Ovary (tissue), 9 donors: Measurements from ENCODE around the gene HTR2A. TPM values are rescaled to one million over a fixed set of nuclear protein-coding genes. Genes with fewer than 3 reads are reported as not detected.
"Not testable (repeated sequence)": the region's sequence is repeated elsewhere in the genome, so short reads cannot be mapped to it uniquely, and the experiment has no call there.

Experiments
- DNase-seq, 5 donors: peaks; one replicate each; pipeline ENCODE4 v3.0.0-alpha.2; 2019 to 2020
- H3K27ac ChIP-seq, 2 donors: fragments of 200-600 bp; one replicate each; pipeline versions ENCODE4 v1.5.1 to v1.8.0; 2019 to 2022
- H3K27me3 ChIP-seq: fragments of 200-600 bp; one replicate; pipeline ENCODE4 v1.8.0; 2022
- H3K36me3 ChIP-seq: fragments of 200-600 bp; sonication (generic); one replicate; pipeline ENCODE4 v1.5.1; 2019
- H3K4me1 ChIP-seq: one replicate; pipeline ENCODE4 v1.8.1; 2013; ENCODE audit warnings: mild to moderate bottlenecking, moderate library complexity; ENCODE audit not compliant: insufficient read depth
- H3K4me3 ChIP-seq: fragments of 200-600 bp; sonication (generic); one replicate; pipeline ENCODE4 v1.5.1; 2017
- H3K9me3 ChIP-seq, 2 donors: fragments of 200-600 bp in 1 of 2; sonication (generic) in 1 of 2; one replicate each; pipeline versions ENCODE4 v1.5.1 to v1.8.1; 2013 to 2019; ENCODE audit warnings: mild to moderate bottlenecking in 1 of 2, moderate library complexity in 1 of 2
- CTCF ChIP-seq, 3 donors: fragments of 450-650 bp in 2 of 3; fragments of 200-600 bp in 1 of 3; IDR thresholded peaks; one replicate each; pipeline versions ENCODE4 v1.5.1 to v1.8.0; 2016 to 2022; ENCODE audit warnings: antibody characterized with exemption in 3 of 3, mild to moderate bottlenecking in 1 of 3
- EP300 ChIP-seq: sonication (generic); formaldehyde crosslinking; IDR thresholded peaks from one replicate; pipeline ENCODE4 v1.6.1; 2017; ENCODE audit warnings: antibody characterized with exemption
- POLR2A ChIP-seq: fragments of 450-650 bp; IDR thresholded peaks from one replicate; pipeline ENCODE4 v1.6.1; 2017; ENCODE audit warnings: antibody characterized with exemption, mild to moderate bottlenecking, moderate library complexity
- WGBS, 3 donors: extraction: QIAGEN DNeasy Blood & Tissue Kit in 1 of 3; methylation state at CpG; one replicate each; pipeline versions ENCODE4 v1.1.5 to v1.1.7; 2013 to 2017; 5-methylcytosine and 5-hydroxymethylcytosine counted together
- intact Hi-C, 4 donors: fragments of 100-400 bp; cut with DNase I; formaldehyde crosslinking; loops; one replicate each; pipeline versions ENCODE4 v1.11.0 to v1.15.1; 2022 to 2023
- polyA plus RNA-seq, 2 donors: library from polyadenylated mRNA; stranded (reverse); fragments of 200-250 nt in 1 of 2; fragments of 350-450 nt in 1 of 2; fragmentation: Illumina TruSeq in 1 of 2; extraction: RNeasy Lipid Tissue Mini Kit (QIAGEN cat#74804) in 1 of 2; gene quantifications; one replicate each; pipeline ENCODE4 v1.2.3, GENCODE V29; 2013 to 2014
- total RNA-seq, 7 donors: library from RNA; depleted of rRNA in 2 of 7; stranded (reverse); fragments of >200 nt in 2 of 7; fragmentation: NEBNext Ultra II Directional in 3 of 7; extraction: Animal tissue kit (Norgen Biotek cat#: 25700) in 3 of 7; gene quantifications; one replicate each; pipeline versions ENCODE4 v1.1.0 to v1.2.4, GENCODE V29; 2016 to 2023
- donor health status: DM: no; HTN: no; CAD: no; lungs with moderate emphysema.
- donor health status: DM: no; HTN: no; CAD: no.
- donor health status: Bipolar disorder and iron deficiency.
- donor health status: DM: yes; HTN: yes; CAD: no.
- donor health status: DM: no; HTN: no; CAD: no.
- donor health status: DM: yes; HTN: yes; CAD: no.

Gene HTR2A
- total and polyA plus RNA-seq, 9 donors = 0.05 to 0.88 (median 0.25) TPM; not detected in 1

- Histone ChIP-seq H3K4me1 (no peaks in the 10 kb centered on the region), H3K27ac (no peak overlapping the region), H3K36me3 (no peaks in the 10 kb centered on the region), H3K9me3 (no peaks in the 10 kb centered on the region), H3K27me3 (no peaks in the 10 kb centered on the region), H3K4me3 (no peak overlapping the region)
- DNase-seq = no peak
- 86 to 89% (median 89%) methylated on average over 5 of the region's 5 CpGs for WGBS, 3 donors
- intact Hi-C loops = no loop called here
- TF ChIP-seq CTCF (IDR thresholded peaks at IDR 0.05) (no peak), POLR2A (no peak), EP300 (no peak)
Observed at GRCh38 chr13:46810440-46810839, 86.4 kb downstream of the HTR2A start.

GRCh38 chr13:46804921-46805320 is 91.9 kb downstream of the HTR2A start:
- H3K27ac ChIP-seq, intact Hi-C loops, DNase-seq, H3K4me1 ChIP-seq, H3K36me3 ChIP-seq, H3K27me3 ChIP-seq, H3K4me3 ChIP-seq, H3K9me3 ChIP-seq: not testable (repeated sequence)
- WGBS, 3 donors = 75 to 89% (median 83%) methylated on average over 1 of the region's 1 CpG

GRCh38 chr13:46804391-46804815 is 92.5 kb downstream of the HTR2A start:
- H3K4me3 ChIP-seq = no peak overlapping the region
- no peak for TF ChIP-seq CTCF (IDR thresholded peaks at IDR 0.05)
- TF ChIP-seq POLR2A = no peak
- TF ChIP-seq EP300 = no peak
- H3K9me3 ChIP-seq = no peaks in the 10 kb centered on the region
- 92 to 96% (median 94%) methylated on average over 3 of the region's 3 CpGs for WGBS, 3 donors
- no peak for DNase-seq
- intact Hi-C loops = no loop called here
- no peak overlapping the region for H3K27ac ChIP-seq
- no peaks in the 10 kb centered on the region for H3K4me1 ChIP-seq
- no peaks in the 10 kb centered on the region for H3K36me3 ChIP-seq
- H3K27me3 ChIP-seq = no peaks in the 10 kb centered on the region

- H3K36me3 ChIP-seq = no peaks in the 10 kb centered on the region
- no peaks in the 10 kb centered on the region for H3K27me3 ChIP-seq
- TF ChIP-seq POLR2A (no peak), EP300 (no peak), CTCF (IDR thresholded peaks at IDR 0.05) (no peak)
- H3K9me3 ChIP-seq = no peaks in the 10 kb centered on the region
- DNase-seq = no peak
- H3K4me1 ChIP-seq = no peaks in the 10 kb centered on the region
- no peak overlapping the region for H3K27ac ChIP-seq
- 87 to 93% (median 90%) methylated on average over 5 of the region's 5 CpGs for WGBS, 3 donors
- no peak overlapping the region for H3K4me3 ChIP-seq
- intact Hi-C loops = no loop called here
Observed at GRCh38 chr13:46803586-46803985, 93.3 kb downstream of the HTR2A start.

GRCh38 chr13:46801858-46802257 is 95.0 kb downstream of the HTR2A start:
- WGBS, 3 donors = 74 to 81% (median 74%) methylated on average over 1 of the region's 1 CpG
- Histone ChIP-seq H3K36me3 (no peaks in the 10 kb centered on the region), H3K4me3 (no peak overlapping the region), H3K9me3 (no peaks in the 10 kb centered on the region), H3K27me3 (no peaks in the 10 kb centered on the region), H3K4me1 (peaks cover 3% of the 10 kb centered on the region), H3K27ac (no peak overlapping the region)
- intact Hi-C loops = no loop called here
- TF ChIP-seq CTCF (IDR thresholded peaks at IDR 0.05) = no peak
- no peak for TF ChIP-seq POLR2A
- TF ChIP-seq EP300 = no peak
- no peak for DNase-seq
